Hematopoietic multipotent progenitor cell (in vitro differentiated cells): ENCODE measurements around the gene IDH2. TPM values are rescaled to one million over a fixed set of nuclear protein-coding genes. Genes with fewer than 3 reads are reported as not detected.
"Not testable (repeated sequence)": the region's sequence is repeated elsewhere in the genome, so short reads cannot be mapped to it uniquely, and the experiment has no call there.

Experiments
- DNase-seq, 3 donors: peaks; one replicate each; pipeline ENCODE4 v3.0.0-alpha.2; 2011 to 2015; ENCODE audit warnings: low read depth in 2 of 3, low spot score in 2 of 3
- total RNA-seq: library from RNA; depleted of rRNA; stranded (reverse); fragments of >200 nt; gene quantifications from one replicate; pipeline ENCODE4 v1.2.3, GENCODE V29; 2012

IDH2 gene
- total RNA-seq: 174 TPM

DNA sequence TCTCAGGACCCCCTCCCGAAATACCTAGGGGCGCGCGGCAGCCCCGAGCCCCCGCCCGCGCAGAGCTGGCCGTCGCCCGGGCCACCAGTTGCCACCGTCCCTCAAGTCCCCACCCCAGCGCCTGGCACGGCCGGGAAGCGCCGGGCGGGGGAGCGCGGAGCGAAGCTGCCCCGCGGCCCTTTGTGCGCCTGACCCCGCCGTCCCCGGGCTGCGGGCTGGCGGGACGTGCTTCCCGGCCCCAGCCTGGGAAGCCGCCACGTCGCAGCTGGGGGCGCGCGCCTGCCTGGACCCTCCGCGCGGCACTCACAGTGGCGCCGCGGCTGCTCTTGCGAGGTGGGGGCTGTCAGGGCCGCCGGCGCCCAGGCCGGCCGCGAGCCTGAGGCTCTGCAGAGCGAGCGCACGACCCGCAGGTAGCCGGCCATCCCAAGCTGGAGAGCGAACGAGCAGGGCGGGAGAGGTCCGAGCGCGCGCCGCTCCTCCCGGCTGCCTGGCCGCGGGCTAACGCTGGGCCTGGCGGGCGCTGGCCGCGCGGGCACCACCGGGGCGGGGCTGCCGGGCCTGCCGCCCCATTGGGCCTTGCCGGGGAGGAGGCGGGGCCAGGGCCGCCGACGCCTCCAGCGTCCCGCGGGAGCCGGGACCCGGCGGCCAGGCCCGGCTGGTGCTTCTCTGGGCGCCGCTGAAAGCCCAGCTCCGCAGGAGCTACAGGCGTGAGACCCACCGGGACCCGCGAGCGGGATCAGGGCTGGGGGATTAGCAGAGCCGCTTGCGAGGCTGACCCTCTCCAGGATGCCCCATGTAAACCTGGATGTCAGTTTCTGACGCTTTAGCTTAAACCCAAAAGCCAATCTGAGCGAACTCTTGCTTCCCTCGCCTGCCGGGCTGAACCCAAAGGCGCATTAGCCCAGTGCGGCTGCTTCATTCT is at the start of gene IDH2:
IDH2 (minus strand) TSS at position 500 of the 922 bp plus-strand sequence; CDS start at position 422, 78 bp downstream.
- peak; percentile 50 to 76 (median 74) for DNase-seq

DNA sequence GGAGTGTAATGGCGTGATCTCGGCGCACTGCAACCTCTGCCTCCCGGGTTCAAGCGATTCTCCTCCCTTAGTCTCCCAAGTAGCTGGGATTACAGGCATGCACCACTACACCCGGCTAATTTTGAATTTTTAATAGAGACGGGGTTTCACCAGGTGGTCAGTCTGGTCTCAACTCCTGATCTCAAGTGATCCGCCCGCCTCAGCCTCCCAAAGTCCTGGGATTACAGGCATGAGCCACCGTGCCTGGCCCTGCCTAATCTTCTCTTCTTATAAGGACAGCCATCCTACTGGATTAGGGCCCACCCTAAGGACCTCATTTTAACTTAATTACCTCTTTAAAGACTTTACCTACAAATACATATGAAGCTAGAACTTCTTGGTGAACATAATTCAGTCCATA is 48.3 kb upstream of the IDH2 start:
- not testable (repeated sequence) for DNase-seq

DNA sequence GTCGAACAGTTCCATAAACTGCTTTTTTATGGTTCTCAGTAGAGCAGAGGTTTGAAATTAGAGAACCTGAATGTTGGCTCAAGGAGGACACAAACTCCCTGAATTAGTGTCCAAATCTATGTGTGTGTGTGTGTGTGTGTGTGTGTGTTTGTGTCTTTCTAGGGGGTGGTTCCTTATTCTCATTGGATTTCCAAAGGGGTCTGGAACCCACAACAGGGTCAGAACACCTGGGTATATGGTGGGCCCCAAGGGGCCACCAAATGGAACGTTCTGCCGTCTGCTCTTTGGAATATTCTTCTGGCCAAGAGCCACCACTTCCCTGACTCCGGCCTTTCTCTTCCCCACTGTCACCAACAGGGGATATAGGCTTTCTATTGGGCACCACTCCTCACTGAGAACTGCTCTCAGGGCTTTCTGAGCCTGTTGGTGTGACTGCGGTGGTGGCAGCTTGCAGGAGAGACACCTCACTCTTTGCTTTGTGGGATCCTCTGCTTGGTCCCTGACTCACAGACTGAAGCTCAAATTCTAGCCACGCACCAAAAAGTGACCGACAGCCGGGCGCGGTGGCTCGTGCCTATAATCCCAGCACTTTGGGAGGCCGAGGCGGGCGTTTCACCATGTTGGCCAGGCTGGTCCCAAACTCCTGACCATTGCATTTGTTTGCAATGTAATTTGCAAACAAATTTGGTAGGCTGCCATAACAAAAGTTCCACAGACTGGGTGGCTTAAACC is 47.5 kb upstream of the IDH2 start:
- DNase-seq: no peak

- not testable (repeated sequence) for DNase-seq
These were observed 44.0 kb upstream of the IDH2 start for GRCh38 chr15:90146198-90146761.

DNA sequence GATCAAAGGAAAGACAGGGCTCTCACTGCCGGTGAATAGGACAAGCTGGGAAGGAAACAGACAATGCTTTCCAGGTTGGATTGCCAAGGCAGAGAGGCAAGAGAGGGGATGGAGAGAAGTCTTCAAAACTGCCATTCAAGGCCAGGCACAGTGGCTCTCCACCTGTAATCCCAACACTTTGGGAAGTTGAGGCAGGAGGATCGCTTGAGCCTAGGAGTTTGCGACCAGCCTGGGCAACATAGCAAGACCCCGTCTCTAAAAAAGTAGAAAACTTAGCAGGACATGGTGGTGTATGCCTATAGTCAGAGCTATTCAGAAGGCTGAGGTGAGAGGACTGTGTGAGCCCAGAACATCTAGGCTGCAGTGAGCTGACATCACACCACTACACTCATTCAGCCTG is 43.5 kb upstream of the IDH2 start:
- no peak for DNase-seq

GRCh38 chr15:90145259-90145658 is 43.0 kb upstream of the IDH2 start:
- no peak for DNase-seq

- peak; percentile 25 to 78 (median 77) for DNase-seq
These were observed 40.9 kb upstream of the IDH2 start for GRCh38 chr15:90143166-90143655.

DNA sequence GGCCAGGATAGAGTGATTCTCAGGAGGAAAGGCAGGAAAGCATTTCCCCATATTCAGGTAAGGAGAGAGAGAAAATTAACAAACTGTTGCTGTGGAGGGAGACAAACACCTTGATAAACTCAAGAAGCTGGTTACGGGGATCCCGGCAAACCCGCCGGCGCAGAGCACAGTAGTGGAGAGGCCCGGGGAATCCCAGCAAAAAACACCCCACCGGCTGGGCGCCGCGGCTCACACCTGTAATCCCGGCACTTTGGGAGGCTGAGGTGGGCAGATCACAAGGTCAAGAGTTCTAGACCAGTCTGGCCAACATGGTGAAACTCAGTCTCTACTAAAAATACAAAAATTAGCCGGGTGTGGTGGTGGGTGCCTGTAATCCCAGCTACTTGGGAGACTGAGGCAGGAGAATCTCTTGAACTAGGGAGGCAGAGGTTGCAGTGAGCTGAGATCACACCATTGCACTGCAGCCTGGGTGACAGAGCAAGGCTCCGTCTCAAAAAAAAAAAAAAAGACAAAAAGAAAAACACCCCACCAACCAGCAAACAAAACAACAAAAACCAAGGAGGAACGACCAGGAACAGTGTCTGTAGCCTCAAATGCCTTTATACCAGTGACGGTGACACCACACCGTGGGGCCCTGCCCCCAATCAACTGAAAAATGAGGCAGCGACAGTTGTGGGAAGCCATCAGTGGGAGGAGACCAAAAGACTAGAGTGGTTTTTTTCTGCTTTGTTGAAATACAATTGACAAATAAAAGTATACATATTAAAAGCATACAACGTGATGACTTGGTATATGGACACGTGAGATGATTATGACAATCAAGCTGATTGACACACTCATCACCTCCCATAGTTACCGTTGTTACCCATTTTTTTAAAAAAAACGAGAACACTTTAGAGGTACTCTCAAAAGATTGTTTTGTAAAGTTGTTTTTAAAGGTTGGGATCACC is 40.2 kb upstream of the IDH2 start:
- DNase-seq: peak; percentile 3 to 62 (median 38)

DNA sequence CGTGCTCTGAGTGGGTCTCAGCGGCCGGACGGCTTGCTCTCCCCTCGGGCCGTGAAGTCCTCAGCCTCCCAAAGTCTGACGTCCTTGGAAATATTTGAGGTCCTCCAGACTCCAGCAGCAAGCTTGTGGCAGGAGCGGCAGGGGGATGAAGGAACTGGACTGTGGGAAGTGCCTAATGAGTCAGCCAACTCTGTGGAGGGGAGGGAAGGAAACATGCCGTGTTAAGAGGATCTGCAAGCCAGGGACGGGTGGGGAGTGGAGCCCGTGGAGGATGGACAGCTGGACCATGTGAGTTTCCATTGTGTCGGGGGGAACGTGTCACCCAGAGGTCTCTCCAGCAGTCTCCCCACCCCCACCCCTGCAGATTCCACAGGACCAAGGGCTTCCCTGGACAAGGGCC is 39.4 kb upstream of the IDH2 start:
- DNase-seq: no peak

DNA sequence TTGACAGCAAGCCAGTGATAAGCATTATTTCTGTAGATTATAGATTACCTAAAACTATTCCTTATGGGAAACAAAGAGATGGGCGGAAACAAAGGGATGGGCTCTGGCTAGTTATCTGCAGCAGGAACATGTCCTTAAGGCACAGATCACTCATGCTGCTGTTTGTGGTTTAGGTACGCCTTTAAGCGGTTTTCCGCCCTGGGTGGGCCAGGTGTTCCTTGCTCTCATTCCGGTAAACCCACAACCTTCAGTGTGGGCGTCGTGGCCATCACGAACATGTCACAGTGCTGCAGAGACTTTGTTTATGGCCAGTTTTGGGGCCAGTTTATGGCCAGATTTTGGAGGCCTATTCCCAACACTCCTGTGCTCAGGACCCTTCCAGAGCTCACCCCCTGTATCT is 37.3 kb upstream of the IDH2 start:
- DNase-seq: not testable (repeated sequence)

DNA sequence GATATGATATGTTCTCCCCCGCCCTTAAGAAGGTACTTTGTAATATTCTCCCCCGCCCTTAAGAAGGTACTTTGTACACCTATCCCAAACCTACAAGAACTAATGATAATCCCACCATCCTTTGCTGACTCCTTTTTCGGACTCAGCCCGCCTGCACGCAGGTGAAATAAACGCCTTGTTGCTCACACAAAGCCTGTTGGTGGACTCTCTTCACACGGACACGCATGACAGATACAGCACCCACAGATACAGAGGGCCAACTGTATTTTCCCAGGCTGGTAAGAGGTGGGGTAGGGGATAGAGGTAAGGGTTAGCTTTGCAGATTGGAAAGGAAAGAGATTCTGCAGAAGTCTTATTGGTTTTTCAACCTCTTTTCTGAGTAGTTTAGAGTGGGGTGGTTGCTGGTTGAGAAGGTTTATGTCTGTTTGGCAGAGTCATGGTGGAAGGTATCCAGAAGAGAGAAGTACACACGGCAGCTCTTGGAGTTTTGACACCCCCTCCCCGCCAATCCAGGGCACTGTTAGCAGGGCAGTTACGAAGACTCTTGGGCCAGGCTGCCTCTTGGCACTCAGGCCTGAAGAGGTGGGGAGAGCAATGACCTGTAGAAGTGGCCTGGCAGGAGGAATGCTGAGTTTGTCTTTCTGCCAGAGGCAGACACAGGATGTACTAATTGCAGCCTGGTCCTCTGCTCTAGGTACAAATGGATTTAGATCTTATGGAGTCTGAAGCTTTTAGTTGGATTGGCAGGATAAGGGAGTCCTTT is 36.0 kb upstream of the IDH2 start:
- no peak for DNase-seq

DNA sequence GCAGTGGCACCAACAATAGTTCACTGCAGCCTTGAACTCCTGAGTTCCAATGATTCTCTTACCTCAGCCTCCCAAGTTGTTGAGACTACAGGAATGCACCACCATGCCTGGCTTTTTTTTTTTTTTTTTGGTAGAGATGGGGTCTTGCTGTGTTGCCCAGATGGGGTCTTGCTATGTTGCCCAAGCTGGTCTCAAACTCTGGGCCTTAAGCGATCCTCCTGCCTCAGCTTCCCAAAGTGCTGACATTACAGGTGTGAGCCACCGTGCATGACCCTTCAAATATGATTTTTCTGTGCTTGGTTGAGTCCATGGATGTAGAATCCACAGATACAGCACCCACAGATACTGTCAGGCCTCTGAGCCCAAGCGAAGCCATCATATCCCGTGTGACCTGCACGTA is 30.2 kb upstream of the IDH2 start:
- no peak for DNase-seq

DNA sequence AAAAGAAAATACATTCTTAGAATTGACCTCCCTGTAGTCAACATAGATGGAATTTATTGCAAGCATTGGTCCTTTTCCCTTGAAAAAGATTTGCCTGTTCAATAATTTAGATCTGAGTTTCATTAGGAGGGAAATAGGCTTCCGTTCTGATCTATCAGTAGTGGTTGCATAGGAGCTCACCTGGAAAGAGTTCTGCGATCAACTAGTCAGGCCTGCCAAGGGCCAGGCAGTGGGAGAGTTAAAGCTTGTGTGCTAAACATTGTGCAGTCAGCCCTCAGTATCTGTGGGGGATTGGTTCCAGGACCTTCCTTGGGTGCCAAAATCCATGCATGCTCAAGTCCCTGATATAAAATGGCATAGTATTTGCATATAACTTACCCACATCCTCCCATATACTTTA is 29.6 kb upstream of the IDH2 start:
- no peak for DNase-seq

- DNase-seq: no peak
These were observed 28.0 kb upstream of the IDH2 start for GRCh38 chr15:90130291-90130690.

- DNase-seq: no peak
These were observed 24.5 kb upstream of the IDH2 start for GRCh38 chr15:90126596-90127435.

GRCh38 chr15:90126022-90126421 is 23.8 kb upstream of the IDH2 start:
- DNase-seq: no peak

- DNase-seq: no peak
These were observed 22.2 kb upstream of the IDH2 start for GRCh38 chr15:90124507-90124906.

DNA sequence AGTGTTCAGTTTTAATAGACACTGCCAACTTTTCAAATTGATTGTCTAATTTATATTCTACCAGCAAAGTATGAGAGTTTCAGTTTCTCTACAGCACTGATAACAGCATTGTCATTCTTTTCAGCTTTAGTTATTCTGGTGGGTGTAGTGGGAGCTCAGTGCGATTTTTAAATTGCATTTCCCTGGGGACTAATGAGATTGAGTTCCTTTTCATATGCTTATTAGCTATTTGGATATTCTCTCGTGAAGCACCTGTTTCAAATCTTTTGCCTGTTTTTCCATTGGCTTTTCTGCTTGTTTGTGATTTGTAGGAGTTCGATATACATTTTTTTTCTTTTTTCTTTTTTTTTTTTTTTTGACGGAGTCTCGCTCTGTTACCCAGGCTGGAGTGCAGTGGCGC is 18.8 kb upstream of the IDH2 start:
- DNase-seq: no peak

- no peak for DNase-seq
These were observed 17.1 kb upstream of the IDH2 start for GRCh38 chr15:90119367-90119766.
